T-helper 1 cell treated with Interleukin-12 subunit alpha and Interleukin-12 subunit beta and Interleukin-4 antibody, amounts not matched to agents 30 ng/mL and 1 ng/mL, for 36 hours (primary cell): ENCODE results near the gene ACBD3. TPM values are rescaled to one million over a fixed set of nuclear protein-coding genes. Genes with fewer than 3 reads are reported as not detected.

Experiments used
- total RNA-seq: library from RNA; stranded (reverse); gene quantifications from 2 replicates; pipeline ENCODE4 v1.2.3, GENCODE V29; 2022

Gene ACBD3
- total RNA-seq, 1 donor from 2014 or later, result 28.6 TPM

Other genes with a start within 250 kb of the ACBD3 start
- gene LEFTY2, start 245.5 kb downstream of the ACBD3 start, total RNA-seq, result not detected in 2 replicates
- 24.5 and 26.1 TPM in 2 replicates for gene SDE2, start 187.4 kb downstream of the ACBD3 start, total RNA-seq
- 483 and 492 TPM in 2 replicates for gene H3-3A, start 124.0 kb downstream of the ACBD3 start, total RNA-seq
- gene MIXL1, start 36.9 kb upstream of the ACBD3 start, total RNA-seq, result not detected in 2 replicates
- 10.5 and 11.0 TPM in 2 replicates for gene LIN9, start 122.4 kb upstream of the ACBD3 start, total RNA-seq
- 174 TPM in 2 replicates for gene PARP1, start 221.4 kb upstream of the ACBD3 start, total RNA-seq